ENCODE measurements around the gene ATF7.

DNA sequence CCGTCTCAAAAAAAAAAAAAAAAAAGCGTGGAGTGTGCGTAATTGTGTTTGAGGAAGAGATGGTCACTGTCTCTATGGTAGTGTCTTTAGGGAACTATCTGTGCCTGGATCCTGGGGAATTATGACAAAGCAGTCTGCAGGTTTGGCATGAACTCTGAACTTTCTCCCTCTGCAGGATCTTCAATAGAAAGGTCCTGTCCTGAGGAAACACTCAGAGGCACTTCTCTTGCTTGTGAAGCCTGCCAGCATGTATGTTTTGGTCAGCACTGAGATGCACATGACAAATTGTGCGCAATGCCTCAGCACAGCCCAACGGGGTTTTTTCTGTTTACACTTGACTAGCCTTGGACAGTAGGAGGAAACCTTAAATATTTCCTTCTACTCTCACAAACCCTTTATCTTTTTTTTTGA lies 46.6 kb downstream of the ATF7 start:
- TF ChIP-seq, protein P1, sequence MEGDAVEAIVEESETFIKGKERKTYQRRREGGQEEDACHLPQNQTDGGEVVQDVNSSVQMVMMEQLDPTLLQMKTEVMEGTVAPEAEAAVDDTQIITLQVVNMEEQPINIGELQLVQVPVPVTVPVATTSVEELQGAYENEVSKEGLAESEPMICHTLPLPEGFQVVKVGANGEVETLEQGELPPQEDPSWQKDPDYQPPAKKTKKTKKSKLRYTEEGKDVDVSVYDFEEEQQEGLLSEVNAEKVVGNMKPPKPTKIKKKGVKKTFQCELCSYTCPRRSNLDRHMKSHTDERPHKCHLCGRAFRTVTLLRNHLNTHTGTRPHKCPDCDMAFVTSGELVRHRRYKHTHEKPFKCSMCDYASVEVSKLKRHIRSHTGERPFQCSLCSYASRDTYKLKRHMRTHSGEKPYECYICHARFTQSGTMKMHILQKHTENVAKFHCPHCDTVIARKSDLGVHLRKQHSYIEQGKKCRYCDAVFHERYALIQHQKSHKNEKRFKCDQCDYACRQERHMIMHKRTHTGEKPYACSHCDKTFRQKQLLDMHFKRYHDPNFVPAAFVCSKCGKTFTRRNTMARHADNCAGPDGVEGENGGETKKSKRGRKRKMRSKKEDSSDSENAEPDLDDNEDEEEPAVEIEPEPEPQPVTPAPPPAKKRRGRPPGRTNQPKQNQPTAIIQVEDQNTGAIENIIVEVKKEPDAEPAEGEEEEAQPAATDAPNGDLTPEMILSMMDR (IDR thresholded peaks at IDR 0.05): no peak
- TF ChIP-seq ZFX (IDR thresholded peaks at IDR 0.05; ENCODE audit: borderline replicate concordance): no peak
